HG02938 (cell line): ENCODE data around the gene DSG1.
"Not testable (repeated sequence)": the region's sequence is repeated elsewhere in the genome, so short reads cannot be mapped to it uniquely, and the experiment has no call there.

Experiments used
- ATAC-seq: cut with Tn5 transposase; IDR thresholded peaks from one replicate; pipeline ENCODE4 v1.9.1; 2021; ENCODE audit warnings: mild to moderate bottlenecking, moderate library complexity; ENCODE audit not compliant: unreplicated experiment

Gene DSG1

DNA sequence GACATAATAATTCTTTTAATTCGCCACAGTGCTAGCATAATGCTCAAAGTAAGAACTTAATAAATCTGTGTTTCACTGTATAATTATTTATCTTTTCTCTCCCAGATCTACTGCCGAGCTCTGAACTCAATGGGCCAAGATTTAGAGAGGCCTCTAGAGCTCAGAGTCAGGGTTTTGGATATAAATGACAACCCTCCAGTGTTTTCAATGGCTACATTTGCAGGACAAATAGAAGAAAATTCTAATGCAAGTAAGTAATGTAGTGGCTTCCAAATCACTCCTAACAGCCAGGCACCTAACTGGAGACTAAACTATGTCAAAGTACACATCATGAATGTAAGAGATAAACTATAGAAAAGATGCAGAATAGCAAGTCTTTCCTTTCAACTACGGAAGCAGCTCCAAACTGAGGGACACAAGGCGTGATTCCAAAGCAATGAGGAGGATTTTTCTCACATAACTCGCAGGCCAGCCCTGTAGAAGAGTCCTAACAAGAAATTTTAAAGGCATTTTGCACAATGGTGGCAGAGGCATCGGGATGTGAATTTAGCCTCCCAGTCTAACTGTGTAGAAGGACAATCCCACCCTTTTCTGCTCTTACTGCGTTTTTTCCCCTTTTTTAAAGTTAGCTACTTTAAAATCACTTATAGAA, 12.0 kb downstream of the DSG1 start:
- no peak for ATAC-seq

DNA sequence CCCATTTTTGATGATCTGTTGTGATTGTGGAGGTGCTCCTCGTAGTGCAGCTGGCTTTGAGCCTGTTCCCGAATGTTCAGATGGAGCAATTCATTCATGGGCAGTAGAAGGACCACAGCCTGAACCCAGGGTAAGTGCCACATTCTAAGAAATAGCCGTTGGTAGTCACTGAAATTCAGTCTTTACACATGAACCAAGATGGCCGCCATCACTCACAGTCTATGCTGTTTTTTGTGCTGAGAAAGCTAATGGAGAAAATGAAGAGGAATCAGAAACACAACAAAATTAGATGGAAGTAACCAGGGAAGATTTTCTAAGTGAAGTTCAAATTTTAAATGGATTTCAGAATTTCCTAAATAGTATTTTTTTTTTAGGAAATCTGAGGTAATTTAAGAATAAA, 25.5 kb downstream of the DSG1 start:
- ATAC-seq, result no peak

DNA sequence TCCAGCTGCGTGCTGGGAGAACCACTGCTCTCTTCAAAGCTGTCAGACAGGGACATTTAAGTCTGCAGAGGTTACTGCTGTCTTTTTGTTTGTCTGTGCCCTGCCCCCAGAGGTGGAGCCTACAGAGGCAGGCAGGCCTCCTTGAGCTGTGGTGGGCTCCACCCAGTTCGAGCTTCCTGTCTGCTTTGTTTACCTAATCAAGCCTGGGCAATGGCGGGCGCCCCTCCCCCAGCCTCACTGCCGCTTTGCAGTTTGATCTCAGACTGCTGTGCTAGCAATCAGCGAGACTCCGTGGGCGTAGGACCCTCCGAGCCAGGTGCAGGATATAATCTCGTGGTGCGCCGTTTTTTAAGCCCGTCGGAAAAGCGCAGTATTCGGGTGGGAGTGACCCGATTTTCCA, 35.4 kb downstream of the DSG1 start:
- not testable (repeated sequence) for ATAC-seq

DNA sequence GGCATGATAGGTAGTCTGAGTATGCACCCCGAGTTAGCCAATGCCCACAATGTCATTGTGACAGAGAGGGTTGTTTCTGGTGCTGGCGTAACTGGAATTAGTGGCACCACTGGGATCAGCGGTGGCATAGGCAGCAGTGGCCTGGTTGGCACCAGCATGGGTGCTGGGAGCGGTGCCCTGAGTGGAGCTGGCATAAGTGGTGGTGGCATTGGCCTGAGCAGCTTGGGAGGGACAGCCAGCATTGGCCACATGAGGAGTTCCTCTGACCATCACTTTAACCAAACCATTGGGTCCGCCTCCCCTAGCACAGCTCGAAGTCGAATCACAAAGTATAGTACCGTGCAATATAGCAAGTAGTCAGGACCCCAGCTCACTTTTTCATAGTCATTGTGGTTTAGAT, 37.0 kb downstream of the DSG1 start:
- no peak for ATAC-seq

DNA sequence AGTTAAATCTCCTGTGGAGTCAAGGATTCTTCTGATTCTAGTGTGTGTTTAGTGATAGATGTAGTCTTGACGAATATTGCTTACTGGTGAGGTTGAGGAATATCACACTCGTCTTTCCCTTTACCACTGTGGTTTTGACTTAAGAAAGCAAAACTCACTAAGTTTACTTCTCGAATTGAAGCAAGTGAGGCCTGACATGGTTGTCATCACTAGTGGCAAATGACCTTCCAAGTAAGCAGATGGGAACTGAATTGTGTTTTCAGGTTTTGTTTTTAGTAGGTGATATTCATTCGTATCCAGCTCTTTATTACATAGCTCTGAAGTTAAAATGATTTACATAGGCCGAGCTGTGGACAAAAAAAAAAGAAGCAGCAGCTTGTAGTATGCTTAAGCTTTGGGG, 38.1 kb downstream of the DSG1 start:
- no peak for ATAC-seq

DNA sequence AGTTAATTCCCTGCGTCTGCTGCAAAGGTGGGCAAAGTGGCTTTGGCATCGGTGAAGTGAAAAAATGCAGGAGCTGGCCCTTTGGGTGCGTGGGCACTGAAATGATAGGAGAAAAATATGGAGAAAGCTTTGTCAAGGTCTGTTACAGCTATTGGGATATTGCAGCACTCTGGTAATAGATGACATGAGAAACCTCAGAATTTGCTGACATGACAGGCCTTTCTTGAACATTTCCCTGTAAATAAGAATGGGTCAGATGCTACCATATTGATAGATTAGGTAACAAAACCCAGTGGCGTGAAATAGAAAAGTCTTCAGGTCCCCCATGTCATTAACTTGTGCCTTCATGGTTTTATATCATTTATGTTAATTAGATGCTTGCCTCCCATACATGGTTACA, 46.2 kb downstream of the DSG1 start:
- ATAC-seq, result no peak

DNA sequence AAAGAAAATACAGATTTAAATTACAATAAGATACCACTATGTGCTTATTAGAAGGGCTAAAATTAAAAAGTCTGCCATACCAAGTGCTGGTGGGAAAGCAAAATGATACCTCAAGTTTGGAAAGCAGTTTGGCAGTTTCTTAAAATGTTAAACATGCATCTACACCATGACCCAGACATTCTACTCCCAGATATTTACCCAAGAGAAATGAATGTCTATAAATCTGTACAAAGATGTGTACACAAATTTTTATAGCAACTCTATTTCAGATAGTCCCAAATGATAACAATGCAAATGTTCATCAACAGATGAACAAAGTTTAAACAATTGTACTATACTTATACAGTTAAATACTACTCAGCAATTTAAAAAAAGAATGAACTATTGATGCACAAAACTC, 51.5 kb downstream of the DSG1 start:
- ATAC-seq, result no peak

DNA sequence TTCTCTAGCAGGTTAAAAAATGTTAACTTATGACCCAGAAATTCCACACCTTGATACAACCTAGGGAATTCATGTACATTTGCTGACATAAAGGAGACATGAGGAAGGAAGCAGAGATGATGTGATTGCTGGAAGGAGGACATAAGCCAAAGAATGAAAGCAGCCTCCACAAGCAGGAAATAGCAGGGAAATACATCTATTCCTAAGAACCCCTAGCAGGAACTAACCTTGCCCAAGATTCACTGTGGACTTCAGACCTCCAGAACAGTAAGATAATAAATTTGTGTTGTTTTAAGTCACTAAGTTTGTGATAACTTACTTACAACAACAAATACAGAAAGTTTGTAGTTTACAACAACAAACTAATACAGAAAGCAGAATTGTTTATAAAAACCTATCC, 54.0 kb downstream of the DSG1 start:
- ATAC-seq, result no peak

DNA sequence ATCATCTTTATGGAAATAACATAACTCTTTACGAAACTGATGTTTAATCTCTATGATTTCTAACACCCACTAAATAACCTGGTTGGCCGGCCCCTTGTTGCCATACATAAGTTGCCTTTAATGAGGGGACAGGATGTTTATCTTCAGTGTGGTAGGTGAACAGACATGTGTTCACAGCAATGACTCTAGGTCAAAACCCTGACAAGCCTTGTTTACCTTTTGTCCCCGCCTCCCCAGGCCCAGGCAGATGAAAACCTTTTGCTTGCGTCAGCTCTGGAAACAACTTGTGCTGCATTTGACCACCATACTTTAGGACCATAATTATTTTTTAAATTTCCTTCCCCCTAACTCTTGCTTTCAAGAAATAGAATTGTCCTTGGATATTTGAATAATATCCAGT, 55.7 kb downstream of the DSG1 start:
- no peak for ATAC-seq

DNA sequence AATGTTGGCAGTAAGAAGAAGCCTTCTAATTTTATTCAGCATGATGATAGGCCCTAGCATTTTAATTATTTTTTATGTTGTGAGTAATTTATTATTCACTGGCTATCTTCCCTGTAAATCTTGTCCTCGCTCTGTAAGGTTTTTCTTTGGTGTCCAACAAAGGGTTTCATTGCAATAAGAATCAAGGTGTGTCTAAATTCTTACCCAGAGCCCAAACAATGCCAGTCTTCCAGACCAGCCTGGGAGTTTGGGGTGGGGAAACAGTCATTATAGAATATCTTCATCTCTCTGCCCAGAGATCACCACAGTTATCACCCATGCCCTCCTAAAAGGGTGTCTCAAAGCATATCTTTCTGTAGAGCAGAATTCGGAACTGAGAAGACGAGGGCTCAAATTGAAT, 58.5 kb downstream of the DSG1 start, which contains the start of gene DSG4:
Gene DSG4 (plus strand): TSS at position 301 of the 400 bp plus-strand sequence. CDS start 135 bp downstream, outside the sequence.
- ATAC-seq, result no peak

DNA sequence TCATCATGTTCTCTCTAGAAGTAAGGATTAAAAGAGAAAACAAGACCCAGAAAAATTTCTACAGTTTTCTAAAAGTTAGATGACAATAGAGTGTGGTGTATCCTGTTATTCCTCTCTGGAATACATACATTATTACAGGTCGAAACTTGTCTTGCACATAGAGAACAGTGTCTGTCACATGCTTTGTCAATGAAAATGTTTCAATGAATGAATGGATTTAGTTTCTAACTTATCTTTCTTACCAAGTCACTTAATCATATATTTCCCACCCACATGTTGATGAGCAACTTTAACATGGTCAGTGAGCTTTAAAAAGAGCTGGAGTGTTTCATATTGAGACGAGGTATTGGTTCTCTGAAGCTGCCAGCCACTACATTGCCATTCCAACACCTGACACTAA, 63.0 kb downstream of the DSG1 start:
- no peak for ATAC-seq

DNA sequence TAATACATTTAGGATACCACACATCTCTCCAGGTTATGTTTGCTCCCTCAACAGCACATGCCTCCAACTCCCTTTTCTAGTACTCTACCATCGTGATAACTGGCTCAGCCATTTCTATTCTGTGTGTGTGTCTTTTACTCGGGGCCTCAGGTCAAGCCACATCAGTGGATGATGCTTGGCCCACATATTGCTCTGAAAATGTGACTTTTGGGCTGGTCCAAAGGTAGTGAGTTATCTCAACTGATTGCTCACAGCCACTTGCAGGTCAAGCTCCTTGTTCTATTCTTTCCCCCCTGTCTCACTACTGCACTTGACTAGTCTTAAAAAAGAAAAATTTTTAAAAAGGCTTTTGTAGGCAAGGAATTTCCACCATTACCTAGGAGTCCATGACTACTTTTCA, 64.1 kb downstream of the DSG1 start:
- no peak for ATAC-seq

DNA sequence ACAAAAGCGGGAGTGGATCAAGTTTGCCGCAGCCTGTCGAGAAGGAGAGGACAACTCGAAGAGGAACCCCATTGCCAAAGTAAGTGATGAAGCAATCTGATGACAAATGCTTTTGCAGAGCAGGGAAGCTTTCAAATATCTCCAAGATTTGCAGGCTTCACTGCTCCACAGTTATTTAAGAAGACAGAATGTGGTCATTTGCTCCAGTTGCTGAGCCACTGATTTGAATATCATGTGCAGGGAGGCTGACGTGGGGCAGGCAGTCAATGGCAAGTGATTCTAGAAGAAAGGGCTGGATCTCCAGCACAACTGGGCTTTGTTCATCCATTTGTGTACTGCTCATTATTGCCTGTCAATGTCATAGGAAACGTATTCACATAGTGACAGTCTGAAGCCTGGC, 68.8 kb downstream of the DSG1 start:
- no peak for ATAC-seq

DNA sequence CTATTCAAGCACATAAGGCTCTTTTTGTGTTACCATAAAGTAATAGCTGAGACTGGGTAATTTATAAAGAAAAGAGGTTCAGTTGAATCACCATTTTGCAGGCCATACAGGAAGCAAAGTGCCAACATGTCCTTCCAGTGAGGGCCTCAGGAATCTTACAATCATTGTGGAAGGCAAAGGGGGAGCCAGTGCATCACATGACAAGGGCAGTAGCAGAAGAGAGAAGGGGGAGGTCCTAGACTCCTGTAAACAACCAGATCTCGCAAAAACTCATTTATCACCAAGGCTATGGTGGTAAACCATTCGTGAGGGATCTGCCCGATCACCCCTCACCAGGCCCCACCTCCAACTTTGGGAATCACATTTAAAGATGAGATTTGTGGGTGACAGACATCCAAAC, 75.3 kb downstream of the DSG1 start:
- ATAC-seq, result no peak

DNA sequence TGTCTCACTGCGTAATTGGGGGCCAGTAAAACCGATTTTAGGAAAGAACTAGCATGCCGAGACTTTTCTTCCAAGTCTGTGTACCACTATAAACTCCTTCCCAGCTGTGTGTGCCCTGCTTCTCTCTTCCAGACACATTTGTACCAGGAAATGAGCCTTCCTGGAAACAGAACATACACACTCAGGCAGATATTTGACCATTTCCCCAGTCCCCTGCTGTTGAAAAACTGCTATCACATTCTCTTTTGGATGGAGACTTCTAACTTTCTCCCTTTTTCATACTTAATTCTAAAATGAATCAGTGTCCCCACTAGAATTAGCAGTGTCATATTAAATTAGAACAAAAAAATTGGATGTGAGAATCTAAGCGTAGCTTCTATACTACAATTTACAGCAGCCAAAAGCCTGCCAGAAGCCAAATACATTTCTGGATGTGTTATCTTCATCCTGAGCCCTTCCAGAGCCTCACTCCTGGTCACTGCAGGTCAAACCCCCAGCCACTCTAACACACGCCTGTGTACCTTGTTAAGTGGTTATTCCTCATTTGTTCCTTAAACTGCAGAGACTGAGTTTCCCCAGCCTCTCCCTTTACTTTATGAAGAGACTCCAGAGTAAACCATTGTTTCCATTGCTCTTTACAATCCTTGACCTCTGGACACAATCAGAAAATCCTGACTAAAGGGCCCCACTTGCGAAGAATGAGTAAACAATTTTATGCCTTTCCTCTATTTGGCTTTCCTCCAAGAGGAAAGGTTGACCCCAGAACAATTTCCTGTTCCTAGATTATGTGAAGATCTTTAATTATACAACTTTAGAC, 79.0 kb downstream of the DSG1 start:
- no peak for ATAC-seq

DNA sequence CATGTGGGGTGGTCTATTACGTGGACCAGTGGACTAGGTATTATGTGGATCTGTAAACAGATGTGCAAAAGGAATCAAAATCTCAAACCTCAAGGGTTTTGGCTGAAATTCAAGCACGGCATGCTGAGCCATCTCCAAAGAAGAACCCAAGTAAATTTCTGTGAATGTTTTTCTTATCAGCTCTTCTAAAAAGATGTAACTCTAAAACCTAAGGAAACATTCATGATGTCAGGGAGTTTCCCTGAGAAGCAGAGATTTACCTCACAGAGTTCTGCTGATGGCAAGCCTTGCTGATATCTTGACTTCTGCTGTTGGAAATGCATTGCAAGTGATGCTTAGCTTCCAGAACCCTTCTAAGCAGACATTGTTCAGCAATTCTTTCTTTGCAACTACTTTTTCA, 80.2 kb downstream of the DSG1 start:
- no peak for ATAC-seq

DNA sequence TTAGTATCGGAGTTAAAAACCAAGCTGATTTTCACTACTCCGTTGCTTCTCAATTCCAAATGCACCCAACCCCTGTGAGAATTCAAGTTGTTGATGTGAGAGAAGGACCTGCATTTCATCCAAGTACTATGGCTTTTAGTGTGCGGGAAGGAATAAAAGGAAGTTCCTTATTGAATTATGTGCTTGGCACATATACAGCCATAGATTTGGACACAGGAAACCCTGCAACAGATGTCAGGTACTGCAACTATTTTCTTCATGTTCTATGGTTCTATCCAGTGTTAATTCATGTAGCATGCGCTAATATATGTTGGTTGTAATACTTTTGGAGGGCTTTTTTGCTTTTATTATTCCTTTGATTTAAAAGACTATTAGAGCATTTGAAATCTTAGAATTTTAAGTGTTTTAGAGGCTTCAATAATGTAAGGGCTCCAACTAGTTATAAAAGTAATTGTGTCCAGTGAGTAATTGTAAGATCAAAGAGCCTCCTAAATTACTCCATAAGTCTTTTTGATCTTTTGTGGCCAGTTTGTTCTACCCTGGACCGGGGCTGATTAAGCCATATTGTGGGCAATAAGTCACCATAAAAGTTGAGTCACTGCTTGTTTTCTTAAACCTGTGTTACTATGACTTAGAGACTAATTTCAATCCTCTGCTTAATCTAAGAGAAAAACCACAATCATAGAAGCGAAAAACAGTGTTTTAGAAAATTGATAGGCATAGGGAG, 81.5 kb downstream of the DSG1 start:
- no peak for ATAC-seq

DNA sequence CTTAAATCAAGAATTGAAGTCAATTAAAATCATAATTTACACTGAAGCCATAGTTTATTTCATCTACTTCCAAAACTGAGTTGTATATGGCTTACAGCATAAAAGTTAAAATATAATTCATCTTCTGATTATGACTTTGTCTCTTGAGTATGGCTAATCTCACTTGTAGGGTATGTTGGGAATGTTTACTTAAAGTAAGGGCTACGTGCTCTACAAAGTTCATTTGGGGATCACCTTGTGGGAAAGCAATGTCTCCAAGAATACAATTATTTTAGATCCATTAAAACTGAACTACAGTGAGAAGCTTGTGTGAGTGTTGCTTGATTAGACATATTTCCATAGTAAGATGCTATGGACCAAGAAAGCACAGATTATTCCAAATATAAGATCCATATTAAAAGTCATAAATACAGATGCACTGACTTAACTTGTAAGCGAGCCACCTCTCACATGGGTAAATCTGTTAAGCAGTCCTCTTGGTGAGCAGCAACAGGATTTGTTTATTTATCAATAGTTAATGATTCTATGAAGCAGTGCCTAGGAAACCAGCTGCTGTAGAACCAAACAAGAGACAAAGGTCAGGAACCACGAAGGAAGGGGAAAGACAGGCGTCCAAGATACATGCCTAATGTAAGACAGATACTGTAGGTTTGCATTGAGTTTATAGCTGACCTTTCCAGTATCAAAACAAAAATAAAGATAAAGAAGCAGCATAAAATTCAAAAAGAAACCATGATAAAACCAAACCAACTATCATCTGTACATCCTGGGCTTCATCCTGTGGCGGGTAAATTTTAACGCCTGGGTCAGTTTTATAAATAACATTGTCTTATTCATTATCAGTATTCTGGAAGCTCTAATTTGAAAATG, 83.4 kb downstream of the DSG1 start:
- ATAC-seq, result no peak

DNA sequence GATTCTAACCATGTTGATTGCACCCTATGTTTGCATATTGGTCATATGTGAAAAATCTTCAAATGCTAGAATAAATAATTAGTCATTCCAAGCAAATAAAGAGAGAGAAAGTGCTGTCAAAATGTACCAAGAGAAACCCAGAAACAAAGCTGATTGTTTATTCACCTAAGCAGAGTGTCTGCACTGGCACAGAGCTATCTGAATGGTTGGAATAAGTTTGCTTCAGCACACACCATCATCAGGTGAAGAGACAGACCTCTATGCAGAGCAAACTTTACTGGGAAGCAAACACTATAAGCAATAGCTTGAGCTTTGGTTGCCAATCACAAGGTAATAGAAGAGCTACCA, 84.0 kb downstream of the DSG1 start:
- no peak for ATAC-seq

DNA sequence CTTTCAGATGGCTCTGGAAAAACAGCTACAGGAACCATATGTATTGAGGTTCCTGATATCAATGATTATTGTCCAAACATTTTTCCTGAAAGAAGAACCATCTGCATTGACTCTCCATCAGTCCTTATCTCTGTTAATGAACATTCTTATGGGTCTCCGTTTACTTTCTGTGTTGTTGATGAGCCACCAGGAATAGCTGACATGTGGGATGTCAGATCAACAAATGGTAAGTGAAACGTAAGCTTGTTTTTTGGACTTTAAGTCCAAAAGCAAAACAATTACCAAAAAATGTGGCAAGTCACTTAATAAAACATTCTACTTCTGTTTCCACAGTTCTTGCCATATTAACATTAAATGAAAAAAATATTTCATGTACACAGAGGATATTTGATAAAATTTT, 85.4 kb downstream of the DSG1 start:
- ATAC-seq, result no peak
